GM12865 (cell line): Measurements from ENCODE around the gene PDCD6IP.

Experiments used
- DNase-seq: peaks from one replicate; pipeline ENCODE4 v3.0.0; 2010; ENCODE audit warnings: low read depth
- H3K4me3 ChIP-seq: 2 replicates; pipeline ENCODE4 v1.5.1; 2011; ENCODE audit warnings: mild to moderate bottlenecking, low read depth, low read length, control low read depth
- TF ChIP-seq, protein P1 (sequence below): IDR thresholded peaks from 2 replicates; pipeline ENCODE4 v1.5.1; 2011; ENCODE audit warnings: low read length, control low read depth, low read depth, inconsistent platforms; ENCODE audit not compliant: insufficient read depth; ENCODE audit errors: missing control alignments

The PDCD6IP gene

DNA sequence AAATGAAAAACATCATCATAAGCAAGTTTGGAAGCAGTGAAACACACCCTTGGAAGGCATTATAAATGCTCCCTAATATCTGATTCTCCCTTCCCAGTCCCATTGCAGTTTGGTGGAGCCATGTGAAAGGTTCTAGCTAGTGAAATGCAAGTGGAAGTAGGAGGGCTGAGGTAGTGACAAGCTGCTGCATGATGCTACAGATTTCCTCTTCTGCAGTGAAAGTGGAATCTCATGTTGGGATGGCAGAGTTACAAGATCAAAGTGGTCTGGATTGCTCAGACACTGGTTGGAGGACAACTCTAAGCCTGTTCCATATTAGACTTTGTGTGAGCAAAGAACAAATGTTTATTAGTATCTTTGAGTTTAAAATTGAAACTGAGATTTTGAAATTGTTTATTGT, 3.3 kb upstream of the PDCD6IP start:
- H3K4me3 ChIP-seq, result no peak overlapping the region
- TF ChIP-seq, protein P1, sequence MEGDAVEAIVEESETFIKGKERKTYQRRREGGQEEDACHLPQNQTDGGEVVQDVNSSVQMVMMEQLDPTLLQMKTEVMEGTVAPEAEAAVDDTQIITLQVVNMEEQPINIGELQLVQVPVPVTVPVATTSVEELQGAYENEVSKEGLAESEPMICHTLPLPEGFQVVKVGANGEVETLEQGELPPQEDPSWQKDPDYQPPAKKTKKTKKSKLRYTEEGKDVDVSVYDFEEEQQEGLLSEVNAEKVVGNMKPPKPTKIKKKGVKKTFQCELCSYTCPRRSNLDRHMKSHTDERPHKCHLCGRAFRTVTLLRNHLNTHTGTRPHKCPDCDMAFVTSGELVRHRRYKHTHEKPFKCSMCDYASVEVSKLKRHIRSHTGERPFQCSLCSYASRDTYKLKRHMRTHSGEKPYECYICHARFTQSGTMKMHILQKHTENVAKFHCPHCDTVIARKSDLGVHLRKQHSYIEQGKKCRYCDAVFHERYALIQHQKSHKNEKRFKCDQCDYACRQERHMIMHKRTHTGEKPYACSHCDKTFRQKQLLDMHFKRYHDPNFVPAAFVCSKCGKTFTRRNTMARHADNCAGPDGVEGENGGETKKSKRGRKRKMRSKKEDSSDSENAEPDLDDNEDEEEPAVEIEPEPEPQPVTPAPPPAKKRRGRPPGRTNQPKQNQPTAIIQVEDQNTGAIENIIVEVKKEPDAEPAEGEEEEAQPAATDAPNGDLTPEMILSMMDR, result no peak
- no peak for DNase-seq

DNA sequence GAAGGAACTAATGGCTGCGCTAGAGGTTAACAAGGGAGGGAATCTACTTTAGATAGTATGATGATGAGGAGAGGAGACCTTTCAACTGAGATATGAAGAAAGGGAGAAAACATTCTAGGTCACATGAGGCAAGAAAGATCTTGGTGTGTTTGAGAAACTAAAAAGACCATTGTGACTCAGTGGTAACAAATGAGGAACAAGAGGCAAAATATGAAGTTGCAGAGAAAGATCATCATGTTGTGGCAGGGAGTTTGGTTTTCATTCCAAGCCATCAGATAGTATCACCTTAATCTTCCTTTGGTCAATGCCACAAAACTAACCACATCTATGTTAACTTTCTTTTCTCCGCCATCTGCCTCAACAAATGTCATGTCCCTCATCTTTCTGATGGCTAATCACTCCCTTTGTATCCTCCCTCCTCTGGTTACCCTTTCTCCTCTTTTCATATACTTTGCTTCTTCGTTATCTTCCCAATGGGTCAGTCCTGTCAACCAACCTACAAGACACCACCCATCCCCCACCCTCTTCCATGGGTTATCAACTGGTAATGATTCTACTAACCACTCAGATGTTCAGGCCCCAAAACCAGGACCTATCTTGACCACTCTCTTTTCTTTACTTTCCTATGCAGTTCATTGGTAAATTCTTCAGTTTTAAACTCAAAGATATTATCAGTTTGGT, 2.4 kb upstream of the PDCD6IP start:
- no peak for DNase-seq
- TF ChIP-seq, protein P1, result no peak
- no peak overlapping the region for H3K4me3 ChIP-seq

DNA sequence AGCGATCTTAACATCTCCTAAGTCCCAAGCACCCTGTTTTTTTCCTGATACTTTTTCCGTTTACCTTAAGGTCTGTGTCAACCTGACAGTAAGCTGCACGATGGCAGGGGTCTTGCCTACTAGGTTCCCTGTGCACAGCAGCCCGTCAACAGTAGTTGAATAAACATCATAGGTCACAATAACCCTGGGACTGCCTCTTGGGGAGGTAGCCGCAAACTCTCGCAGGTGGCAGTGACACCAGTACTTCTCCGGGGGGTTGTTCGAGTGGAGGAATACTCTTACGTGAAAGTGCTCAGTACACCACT, 365 bp upstream of the PDCD6IP start:
- TF ChIP-seq, protein P1, result no peak
- H3K4me3 ChIP-seq, result peak overlapping the region; percentile 91
- no peak for DNase-seq

DNA sequence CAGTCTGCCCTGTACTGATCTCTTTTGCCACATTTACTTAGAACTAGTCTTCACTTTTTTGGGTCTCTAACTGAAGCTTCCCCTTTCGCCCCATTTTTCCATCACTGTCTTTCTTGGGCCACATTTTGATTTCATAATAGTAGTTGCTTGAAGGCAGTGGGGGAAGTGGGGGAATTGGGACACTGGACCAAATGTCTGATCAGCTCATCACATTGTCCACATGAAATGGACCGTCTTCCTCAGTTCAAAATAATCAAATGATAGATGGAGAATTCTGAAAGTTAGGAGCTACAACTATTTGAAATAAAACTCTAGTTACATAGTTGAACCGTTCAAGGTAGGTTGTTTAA, 747 bp downstream of the PDCD6IP start:
- no peak for DNase-seq
- TF ChIP-seq, protein P1, result no peak
- peak overlapping the region; percentile 91 for H3K4me3 ChIP-seq

DNA sequence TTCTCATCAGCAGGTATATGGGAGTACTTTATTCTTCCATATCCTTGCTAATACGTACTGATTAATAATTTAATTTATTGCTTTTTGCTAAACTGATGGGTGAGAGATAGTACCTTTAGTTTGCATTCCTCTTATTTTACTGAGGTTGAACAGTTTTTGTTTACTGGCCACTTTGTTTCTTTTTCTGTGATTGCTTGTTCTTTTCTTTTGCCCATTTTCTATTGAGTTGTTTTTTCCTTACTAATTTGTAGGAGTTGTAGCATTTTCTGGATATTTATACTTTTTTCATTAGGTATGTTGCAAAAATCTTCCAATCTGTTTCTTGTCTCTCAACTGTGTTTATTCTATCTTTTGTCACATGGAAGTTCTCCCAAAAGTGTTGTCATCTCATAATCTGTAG, 4.8 kb downstream of the PDCD6IP start:
- TF ChIP-seq, protein P1, result no peak
- DNase-seq, result no peak

DNA sequence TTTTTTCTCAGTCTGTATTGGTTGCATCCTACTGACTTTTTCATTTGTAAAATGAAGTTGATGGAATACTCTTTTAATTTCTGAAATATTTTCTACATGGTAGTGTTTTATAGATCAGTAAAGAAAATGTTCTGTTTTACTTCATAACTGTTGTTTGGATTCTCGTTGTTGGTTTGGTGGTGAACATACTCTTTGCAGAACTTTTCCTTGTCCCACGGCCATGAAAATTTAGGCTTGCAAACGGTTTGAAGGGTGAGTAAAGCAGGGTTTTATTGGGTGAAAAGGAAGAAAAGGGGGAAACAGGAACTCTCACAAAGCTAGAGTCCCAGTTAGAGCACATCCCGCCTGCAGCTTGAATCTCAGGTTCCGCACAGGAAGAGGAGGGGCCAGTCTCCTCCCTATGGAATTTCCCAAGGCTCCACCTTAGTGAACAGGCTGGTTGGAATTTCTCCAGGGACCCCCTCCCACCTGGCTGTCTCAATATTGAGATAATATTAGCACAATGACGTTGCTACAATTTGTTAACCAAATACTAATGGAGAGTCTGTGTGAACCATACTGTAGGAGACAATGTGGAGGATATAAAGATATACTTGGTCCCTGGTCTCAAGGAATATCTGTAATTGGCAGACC, 5.6 kb downstream of the PDCD6IP start:
- no peak overlapping the region for H3K4me3 ChIP-seq
- DNase-seq, result no peak

More for the DNA sequence above, 4.8 kb downstream of the PDCD6IP start:
- no peak overlapping the region for H3K4me3 ChIP-seq

More for the DNA sequence above, 5.6 kb downstream of the PDCD6IP start:
- TF ChIP-seq, protein P1, result no peak
